HG03196 (cell line): ENCODE measurements around the gene SHC3.

Experiments
- ATAC-seq: cut with Tn5 transposase; IDR thresholded peaks from one replicate; pipeline ENCODE4 v1.9.1; 2021; ENCODE audit not compliant: unreplicated experiment

SHC3 gene

DNA sequence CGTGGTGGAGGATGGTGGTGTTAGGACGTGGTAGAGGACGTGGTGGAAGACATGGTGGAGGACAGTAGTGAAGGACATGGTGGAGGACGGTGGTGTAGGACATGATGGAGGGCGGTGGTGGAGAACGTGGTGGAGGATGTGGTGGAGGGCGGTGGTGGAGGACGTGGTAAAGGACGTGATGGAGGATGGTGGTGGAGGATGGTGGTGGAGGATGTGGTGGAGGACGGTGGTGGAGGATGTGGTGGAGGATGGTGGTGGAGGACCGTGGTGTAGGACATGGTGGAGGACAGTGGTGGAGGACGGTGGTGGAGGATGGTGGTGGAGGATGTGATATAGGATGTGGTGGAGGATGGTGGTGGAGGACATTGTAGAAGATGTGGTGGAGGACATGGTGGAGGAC, 119.7 kb downstream of the SHC3 start:
- ATAC-seq: no peak

DNA sequence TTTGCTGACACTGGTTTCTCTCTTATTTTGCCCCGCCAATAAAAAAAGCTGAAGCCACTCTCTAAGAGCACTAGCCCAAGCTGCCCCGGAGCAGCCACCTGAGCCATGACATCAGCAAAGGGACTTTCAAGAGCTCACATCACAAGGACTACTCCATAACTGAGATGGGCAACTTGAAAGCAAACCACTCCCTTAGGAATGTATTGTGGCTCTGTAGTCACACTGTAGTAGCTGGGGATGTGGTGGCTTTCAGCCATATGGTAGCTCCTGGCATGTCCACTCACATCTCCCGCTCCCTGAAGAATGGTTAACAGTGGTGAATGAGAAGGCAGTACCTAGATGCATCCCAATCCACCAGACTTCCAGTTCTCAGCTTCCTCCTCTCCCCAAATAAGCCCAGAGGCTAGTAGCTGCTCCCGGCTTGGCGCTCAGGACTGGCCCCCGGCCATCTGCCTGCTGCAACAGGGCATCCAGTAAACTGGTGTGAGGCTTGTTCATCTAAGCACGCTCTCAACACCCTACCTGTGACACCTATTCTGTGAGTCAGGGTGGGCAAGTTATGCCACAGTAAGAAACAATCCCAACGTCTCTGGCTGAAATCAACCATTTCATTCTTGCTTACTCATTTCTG, 123.6 kb downstream of the SHC3 start:
- ATAC-seq: no peak

DNA sequence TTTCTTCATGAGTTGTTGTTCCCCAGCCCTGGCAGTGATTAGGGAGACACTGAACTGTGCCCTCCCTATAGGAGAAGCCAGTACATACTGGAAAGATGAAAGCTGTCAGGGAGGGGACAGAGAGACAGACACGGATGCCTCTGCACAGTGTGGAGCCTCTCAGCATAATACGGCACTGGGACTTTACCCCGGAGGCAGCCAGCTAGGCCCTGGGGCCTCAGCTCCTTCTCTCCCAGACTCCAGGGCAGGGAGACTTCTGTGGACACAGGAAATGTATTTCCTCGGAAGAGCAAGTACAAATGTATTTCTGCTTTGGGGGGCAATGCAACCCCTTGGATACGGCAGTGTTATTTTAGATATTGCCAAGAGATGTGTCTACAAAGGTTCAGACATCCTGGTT, 125.3 kb downstream of the SHC3 start:
- ATAC-seq: no peak

- no peak for ATAC-seq
Measured at GRCh38 chr9:89052470-89053097, 126.0 kb downstream of the SHC3 start.

GRCh38 chr9:89051421-89052025, 127.1 kb downstream of the SHC3 start:
- ATAC-seq: no peak

DNA sequence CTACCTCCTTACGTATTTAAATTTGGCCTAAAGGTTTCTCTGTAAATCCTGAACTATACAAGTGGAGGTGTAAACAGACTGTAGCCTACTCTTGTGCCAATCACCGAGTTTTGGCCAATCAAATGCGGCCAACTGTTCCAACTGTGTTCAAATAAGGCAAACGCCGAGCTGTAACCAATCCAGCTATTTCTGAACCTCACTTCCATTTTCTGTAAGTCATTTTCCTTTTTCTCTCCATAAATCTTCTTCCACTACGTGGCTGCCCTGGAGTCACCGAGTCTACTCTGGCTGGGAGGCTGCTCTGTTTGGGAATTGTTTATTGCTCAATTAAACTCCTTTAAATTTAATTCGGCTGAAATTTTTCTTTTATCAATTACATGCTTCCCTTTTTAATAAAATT, 129.0 kb downstream of the SHC3 start:
- ATAC-seq: no peak

DNA sequence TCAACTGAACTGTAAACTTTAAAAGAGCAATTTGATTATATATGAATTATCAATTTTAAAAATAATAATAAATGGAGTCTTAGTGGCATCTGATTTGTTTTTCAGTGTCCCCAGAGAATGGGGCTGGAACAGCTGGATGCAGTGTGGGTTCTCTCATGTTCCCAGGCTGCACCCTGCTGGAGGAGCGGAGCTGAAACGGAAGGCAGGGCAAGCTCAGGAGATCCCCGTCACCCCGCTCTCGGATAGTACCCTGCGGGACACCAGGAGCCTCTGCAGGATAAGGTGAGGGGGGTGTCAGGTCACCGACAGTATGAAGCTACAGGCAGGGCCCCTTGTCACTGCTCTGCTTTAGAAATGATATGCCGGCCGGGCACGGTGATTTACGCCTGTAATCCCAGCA, 130.0 kb downstream of the SHC3 start:
- no peak for ATAC-seq

GRCh38 chr9:89047667-89048066, 131.0 kb downstream of the SHC3 start:
- ATAC-seq: no peak

- no peak for ATAC-seq
Measured at GRCh38 chr9:89046832-89047231, 131.8 kb downstream of the SHC3 start.

DNA sequence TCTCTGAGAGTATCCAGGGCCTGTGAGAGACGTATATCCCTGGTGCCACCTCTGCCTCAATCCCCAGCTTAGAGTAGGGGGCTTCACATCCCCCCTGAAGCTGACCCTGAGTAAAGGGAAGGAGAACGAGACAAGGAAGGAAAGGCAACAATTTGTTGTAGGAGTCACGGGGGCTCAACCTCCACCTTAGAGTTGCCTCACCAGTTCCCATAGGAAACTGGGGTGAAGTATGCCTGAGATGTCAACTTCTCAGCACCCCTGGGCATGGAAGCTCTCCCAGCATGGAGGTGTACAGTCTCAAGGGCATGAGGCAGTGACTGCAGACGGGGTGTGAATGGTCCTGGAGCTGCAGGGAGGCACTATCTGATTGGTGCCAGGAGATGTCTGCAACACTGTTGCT, 133.7 kb downstream of the SHC3 start:
- ATAC-seq: no peak

GRCh38 chr9:89044104-89044503, 134.5 kb downstream of the SHC3 start:
- ATAC-seq: no peak

GRCh38 chr9:89042984-89043383, 135.6 kb downstream of the SHC3 start:
- no peak for ATAC-seq

- ATAC-seq: no peak
Measured at GRCh38 chr9:89039664-89040063, 139.0 kb downstream of the SHC3 start.

DNA sequence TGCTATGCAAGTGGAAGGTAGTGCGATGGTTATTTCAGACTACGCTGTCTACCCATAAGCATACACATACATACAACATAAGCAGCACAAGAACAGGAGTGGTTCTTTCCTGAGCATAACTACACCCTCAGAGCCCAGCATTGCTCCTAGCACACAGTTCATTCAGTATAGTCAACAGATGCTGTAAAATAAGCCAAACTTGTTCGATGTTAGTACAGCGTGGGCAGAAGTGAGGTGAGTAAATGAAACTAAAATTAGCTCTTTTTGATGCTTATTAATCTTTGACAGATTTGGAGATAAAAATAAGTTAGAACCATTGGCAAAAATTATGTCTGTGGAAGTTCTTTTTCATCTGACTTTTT, 139.5 kb downstream of the SHC3 start:
- no peak for ATAC-seq

DNA sequence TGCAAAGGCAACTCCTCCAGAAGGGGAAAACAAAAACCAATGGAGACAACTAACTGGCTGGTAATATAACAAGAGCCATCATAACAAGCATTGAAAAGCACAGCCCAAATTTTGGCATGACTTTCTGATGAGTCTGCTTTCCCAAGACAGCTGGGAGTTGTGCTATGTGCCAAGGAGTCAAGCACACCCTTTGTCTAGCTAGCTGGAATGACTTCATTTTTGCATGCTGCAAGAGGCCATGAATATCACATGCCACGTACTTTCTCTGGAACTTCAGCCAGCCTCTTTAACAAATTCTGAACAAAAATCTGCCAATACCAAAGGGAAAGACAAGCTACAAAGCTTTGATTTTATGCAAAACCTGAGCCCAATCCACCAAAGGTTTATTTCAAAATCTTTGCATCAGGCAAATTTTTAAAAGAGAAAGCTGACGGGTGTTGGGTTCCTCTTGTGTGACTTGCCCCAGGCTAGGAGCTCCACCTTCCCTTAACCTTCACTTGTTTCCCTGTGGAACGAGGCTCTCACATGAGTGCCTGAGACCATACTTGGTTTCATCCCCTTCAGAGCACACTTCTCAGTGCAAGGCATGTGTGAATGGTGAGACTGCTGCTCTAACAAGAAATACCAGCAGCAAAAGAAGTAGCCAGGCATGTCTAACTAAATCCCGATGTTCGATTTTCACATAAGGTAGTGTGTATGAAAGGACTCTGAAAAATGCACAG, 140.1 kb downstream of the SHC3 start:
- no peak for ATAC-seq

DNA sequence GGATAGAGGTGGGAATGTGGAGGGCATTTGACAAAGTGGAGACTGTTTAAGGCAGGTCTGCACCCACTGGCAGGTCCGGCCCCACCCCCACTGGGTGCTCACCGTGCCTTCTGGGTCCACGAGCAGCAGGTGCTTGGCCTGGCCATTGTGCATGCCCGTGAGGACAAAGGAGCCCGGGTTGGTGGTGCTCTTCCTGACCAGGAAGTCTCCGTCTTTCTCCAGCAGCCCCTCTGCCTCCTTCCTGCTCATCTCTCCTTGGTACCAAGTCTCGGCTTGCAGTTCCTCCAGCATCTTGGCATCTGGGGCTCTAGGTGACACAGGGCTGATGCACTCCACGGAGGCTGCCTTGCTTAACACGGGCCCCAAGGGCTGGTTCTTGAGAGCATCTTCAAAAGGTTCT, 140.7 kb downstream of the SHC3 start:
- ATAC-seq: no peak

GRCh38 chr9:89037346-89037745, 141.3 kb downstream of the SHC3 start:
- ATAC-seq: no peak

DNA sequence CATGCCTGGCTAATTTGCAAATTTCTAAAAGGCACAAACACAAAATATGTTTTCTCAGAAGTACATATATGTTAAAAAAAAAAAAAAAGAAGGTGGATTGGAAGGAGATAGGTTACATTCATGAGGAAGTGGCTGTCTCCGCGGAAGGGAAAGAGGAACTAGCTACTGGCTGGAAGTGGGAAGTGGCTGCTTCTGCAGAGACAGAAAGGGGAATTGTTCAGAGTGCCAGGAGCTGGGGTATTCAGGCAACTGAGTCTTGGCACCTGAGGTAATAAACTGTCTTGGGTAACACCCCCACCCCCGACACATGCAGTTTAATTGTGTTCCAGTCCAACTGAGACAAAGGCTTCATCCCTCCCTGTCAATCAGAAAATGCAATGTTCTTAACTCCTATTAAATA, 141.7 kb downstream of the SHC3 start:
- ATAC-seq: no peak

DNA sequence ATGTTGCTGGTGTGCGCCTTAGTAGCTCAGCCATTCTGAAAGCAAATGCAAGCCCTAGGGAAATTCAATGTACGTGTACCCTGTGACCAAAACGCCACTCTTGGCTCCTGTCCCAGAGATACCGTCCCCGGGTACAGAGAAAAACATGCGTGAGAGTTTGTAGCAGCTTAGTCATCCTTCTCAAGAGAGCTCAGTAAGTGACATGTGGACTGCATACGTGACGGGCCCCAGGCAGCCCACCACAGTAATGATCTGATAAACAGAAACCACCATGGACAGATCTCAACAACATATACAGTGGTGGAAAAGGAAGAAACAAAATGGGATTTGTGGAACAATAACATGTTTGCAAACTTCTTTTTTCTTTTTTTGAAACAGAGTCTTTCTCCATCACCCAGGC, 142.2 kb downstream of the SHC3 start:
- ATAC-seq: no peak

- ATAC-seq: no peak
Measured at GRCh38 chr9:89032661-89033060, 146.0 kb downstream of the SHC3 start.

DNA sequence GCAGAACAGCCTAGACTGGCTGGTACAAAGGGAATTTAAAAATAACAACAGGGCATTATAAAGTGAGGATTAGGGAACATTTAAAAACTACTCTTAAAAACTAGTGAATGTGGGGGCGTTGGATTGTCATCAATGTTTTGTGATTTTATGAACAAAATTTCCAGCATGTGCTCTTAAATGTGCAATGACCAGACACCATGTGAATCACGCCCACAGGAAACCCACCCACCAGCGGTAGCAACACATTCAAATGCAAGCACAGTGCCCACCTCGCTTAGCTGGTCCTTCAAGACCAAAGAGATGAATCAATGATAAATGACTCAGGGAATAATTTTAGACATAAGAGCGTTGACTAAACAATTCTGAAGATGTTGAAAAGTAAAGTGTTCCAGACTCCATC, 146.4 kb downstream of the SHC3 start:
- ATAC-seq: no peak

GRCh38 chr9:89029788-89030187, 148.8 kb downstream of the SHC3 start:
- ATAC-seq: no peak
